ENCODE data around the gene CISH.

The CISH gene

DNA sequence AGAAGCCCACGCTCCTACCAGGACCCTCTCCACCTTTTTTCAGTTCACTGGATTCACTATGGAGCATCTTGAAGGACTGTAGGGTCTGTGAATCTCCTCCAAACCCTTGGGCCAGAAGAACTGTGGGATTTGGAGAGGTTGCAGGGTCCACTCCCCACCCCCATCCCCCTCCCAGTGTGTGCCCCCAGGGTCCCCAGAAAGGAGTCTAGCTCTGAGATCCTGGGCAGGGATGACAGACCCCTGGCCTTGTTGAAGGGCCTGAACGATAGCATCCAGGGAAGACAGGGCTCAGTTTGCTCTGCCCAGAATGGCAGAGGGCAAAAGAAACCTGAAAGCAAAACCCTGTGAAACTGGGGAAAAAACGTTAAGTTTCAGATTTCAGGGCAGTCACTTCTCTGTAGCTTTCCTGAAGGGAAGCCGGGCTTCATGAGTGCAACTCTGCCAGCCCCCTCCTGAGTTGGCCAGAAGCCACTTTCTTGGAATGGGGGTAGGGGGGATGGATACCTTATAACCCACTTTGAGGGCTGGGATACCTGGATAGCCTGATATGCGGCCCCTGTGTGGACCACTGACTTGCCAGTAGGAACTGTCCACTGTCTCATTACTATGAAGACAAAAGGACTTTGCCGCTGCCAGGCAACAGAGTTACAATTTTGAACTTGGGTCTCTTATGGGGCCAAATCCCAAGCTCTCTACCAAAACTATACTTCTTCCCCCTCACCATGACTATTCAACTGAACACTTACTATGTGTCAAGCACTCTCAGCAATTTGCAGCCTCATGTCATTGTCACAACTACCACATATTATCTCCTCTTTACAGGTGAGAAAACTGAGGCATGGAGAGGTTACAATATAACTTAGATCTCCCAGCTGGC lies 1.6 kb upstream of the CISH start:
- TF ChIP-seq, protein P1, sequence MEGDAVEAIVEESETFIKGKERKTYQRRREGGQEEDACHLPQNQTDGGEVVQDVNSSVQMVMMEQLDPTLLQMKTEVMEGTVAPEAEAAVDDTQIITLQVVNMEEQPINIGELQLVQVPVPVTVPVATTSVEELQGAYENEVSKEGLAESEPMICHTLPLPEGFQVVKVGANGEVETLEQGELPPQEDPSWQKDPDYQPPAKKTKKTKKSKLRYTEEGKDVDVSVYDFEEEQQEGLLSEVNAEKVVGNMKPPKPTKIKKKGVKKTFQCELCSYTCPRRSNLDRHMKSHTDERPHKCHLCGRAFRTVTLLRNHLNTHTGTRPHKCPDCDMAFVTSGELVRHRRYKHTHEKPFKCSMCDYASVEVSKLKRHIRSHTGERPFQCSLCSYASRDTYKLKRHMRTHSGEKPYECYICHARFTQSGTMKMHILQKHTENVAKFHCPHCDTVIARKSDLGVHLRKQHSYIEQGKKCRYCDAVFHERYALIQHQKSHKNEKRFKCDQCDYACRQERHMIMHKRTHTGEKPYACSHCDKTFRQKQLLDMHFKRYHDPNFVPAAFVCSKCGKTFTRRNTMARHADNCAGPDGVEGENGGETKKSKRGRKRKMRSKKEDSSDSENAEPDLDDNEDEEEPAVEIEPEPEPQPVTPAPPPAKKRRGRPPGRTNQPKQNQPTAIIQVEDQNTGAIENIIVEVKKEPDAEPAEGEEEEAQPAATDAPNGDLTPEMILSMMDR (IDR thresholded peaks at IDR 0.05; ENCODE audit: low read depth, low read length, poor library complexity, severe bottlenecking): no peak
- no peak for TF ChIP-seq EZH2phosphoT487 (IDR thresholded peaks at IDR 0.05; ENCODE audit: borderline replicate concordance, low read length)
- Histone ChIP-seq H3K9me3 (ENCODE audit: control insufficient read depth, insufficient read depth, low read length) (no peaks in the 10 kb centered on the region), H3K4me3 (ENCODE audit: low read length) (no peak overlapping the region), H3K4me2 (ENCODE audit: low read length) (no peak overlapping the region), H3K79me2 (ENCODE audit: control insufficient read depth, low read length) (peaks cover 6% of the 10 kb centered on the region; the same call in 1 of the 2 replicates), H3F3A (ENCODE audit: control insufficient read depth, insufficient read depth) (peaks cover 13% of the 10 kb centered on the region), H3K9me2 (replicated peaks; ENCODE audit: control insufficient read depth, low read length) (no peaks in the 10 kb centered on the region), H3K36me3 (ENCODE audit: control insufficient read depth, low read length) (no peaks in the 10 kb centered on the region), H3K27ac (ENCODE audit: low read depth, low read length) (no peak overlapping the region), H3K4me1 (ENCODE audit: control insufficient read depth, low read length) (peaks cover 29% of the 10 kb centered on the region), H3K27me3 (ENCODE audit: control insufficient read depth, low read length) (peaks cover 61% of the 10 kb centered on the region), H4K20me1 (ENCODE audit: control insufficient read depth, insufficient read depth, low read depth, low read length) (peaks cover 15% of the 10 kb centered on the region)

DNA sequence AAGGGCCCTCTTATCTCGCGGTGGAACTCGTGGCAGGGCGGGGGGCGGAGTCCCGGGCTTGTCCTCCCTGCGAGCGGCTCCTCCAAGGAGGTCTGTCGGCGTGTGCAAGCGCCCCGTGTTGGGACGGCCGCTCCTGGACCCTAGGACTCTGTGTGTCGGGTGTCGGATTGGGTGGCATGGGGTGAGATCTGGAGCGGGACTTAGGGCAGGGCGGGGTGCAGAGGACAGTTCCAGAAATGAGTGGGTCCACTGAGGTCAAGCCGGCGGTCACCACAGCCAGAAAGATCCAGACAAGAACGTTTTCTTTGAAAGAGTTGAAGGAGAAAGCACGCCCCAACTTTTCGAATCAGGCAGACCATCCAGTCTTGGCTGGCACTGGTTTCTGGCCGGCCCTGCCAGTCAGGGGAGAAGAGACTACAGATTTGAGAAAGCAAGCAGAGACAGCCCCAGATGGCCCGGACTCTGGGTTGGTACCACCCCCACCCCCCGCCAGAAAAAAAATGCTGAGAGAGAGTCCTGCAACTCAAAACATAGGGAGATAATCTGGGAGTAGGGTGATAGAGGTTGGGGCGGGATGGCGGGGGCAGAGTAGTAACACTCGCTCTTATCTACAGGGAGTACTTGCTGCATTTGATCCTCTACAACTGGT lies 784 bp upstream of the CISH start:
- Histone ChIP-seq H3K4me3 (ENCODE audit: low read length) (peak overlapping the region; percentile 77), H4K20me1 (ENCODE audit: control insufficient read depth, insufficient read depth, low read depth, low read length) (peaks cover 15% of the 10 kb centered on the region), H3K27ac (ENCODE audit: low read depth, low read length) (no peak overlapping the region), H3F3A (ENCODE audit: control insufficient read depth, insufficient read depth) (peaks cover 13% of the 10 kb centered on the region), H3K9me2 (replicated peaks; ENCODE audit: control insufficient read depth, low read length) (no peaks in the 10 kb centered on the region), H3K4me2 (ENCODE audit: low read length) (peak overlapping the region; percentile 98), H3K9me3 (ENCODE audit: control insufficient read depth, insufficient read depth, low read length) (no peaks in the 10 kb centered on the region), H3K27me3 (ENCODE audit: control insufficient read depth, low read length) (peaks cover 63% of the 10 kb centered on the region), H3K36me3 (ENCODE audit: control insufficient read depth, low read length) (no peaks in the 10 kb centered on the region), H3K79me2 (ENCODE audit: control insufficient read depth, low read length) (no peaks in the 10 kb centered on the region; the same call in 1 of the 2 replicates), H3K4me1 (ENCODE audit: control insufficient read depth, low read length) (peaks cover 21% of the 10 kb centered on the region)
- TF ChIP-seq EZH2phosphoT487 (IDR thresholded peaks at IDR 0.05; ENCODE audit: borderline replicate concordance, low read length): no peak; the same call in 1 of the 2 replicates
- TF ChIP-seq, protein P1 (IDR thresholded peaks at IDR 0.05; ENCODE audit: low read depth, low read length, poor library complexity, severe bottlenecking): no peak

DNA sequence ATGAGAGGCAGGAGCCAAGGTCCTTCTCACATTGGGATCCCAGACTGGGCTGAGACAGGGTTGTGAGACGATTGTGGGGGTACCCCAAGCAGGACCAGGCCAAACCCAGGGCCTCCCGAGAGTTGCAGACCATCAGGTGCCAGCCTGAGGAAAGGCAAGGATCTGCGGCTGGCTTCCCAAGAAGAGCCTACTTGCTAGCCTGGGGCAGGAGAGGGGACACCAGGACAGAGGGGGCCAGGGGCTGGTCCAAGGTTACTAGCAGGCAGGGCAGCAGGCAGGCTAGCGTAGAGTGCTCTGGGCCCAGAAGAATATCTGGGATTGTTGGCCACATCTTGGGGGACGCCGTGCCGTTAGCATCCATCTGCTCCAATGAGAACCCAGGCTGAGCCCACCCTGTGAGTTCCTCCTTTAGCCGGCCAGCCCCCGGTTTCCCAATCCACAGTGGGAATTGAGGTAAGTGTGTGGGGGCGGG lies 546 bp downstream of the CISH start:
- H3K27me3 ChIP-seq (ENCODE audit: control insufficient read depth, low read length): peaks cover 70% of the 10 kb centered on the region
- H3K27ac ChIP-seq (ENCODE audit: low read depth, low read length): no peak overlapping the region
- H3K4me3 ChIP-seq (ENCODE audit: low read length): peak overlapping the region; percentile 77
- H3F3A ChIP-seq (ENCODE audit: control insufficient read depth, insufficient read depth): peaks cover 13% of the 10 kb centered on the region
- peaks cover 14% of the 10 kb centered on the region for H3K4me1 ChIP-seq (ENCODE audit: control insufficient read depth, low read length)
- TF ChIP-seq, protein P1 (IDR thresholded peaks at IDR 0.05; ENCODE audit: low read depth, low read length, poor library complexity, severe bottlenecking): no peak
- no peak for TF ChIP-seq EZH2phosphoT487 (IDR thresholded peaks at IDR 0.05; ENCODE audit: borderline replicate concordance, low read length)
- no peaks in the 10 kb centered on the region for H3K79me2 ChIP-seq (ENCODE audit: control insufficient read depth, low read length)
- H4K20me1 ChIP-seq (ENCODE audit: control insufficient read depth, insufficient read depth, low read depth, low read length): peaks cover 15% of the 10 kb centered on the region
- H3K9me3 ChIP-seq (ENCODE audit: control insufficient read depth, insufficient read depth, low read length): no peaks in the 10 kb centered on the region
- H3K4me2 ChIP-seq (ENCODE audit: low read length): peak overlapping the region; percentile 98
- no peaks in the 10 kb centered on the region for H3K9me2 ChIP-seq (replicated peaks; ENCODE audit: control insufficient read depth, low read length)
- H3K36me3 ChIP-seq (ENCODE audit: control insufficient read depth, low read length): no peaks in the 10 kb centered on the region

All from DOHH2 (cell line).